ENCODE measurements around the gene GAB3. TPM values are rescaled to one million over a fixed set of nuclear protein-coding genes. Genes with fewer than 3 reads are reported as not detected.

GAB3 gene
- total and polyA plus RNA-seq, 2 experiments from 2014 or later = 0.89 to 1.8 TPM

GRCh38 chrX:154661170-154661569 lies 89.7 kb downstream of the GAB3 start:
- H3K27ac ChIP-seq (ENCODE audit: low read depth) = no peak overlapping the region
- H3K27ac Mint-ChIP-seq = no peak overlapping the region
- no peaks in the 10 kb centered on the region for H3K36me3 ChIP-seq (ENCODE audit: insufficient read depth)
- ATAC-seq (no peak), DNase-seq (ENCODE audit: low spot score) (no peak)
- H3K4me3 Mint-ChIP-seq = no peak overlapping the region
- H3K36me3 Mint-ChIP-seq (ENCODE audit: low read depth) = peaks cover 3% of the 10 kb centered on the region; the same call in 1 of the 3 replicates
- H3K4me2 ChIP-seq = no peak overlapping the region
- no peaks in the 10 kb centered on the region for H3K9me2 ChIP-seq (ENCODE audit: insufficient read depth)
- no peaks in the 10 kb centered on the region for H3K4me1 Mint-ChIP-seq
- no peak overlapping the region for H2AFZ ChIP-seq
- H3K4me1 ChIP-seq (ENCODE audit: insufficient read depth) = no peaks in the 10 kb centered on the region
- no peaks in the 10 kb centered on the region for H3K27me3 ChIP-seq (ENCODE audit: insufficient read depth)
- no peaks in the 10 kb centered on the region for H4K20me1 ChIP-seq (replicated peaks; ENCODE audit: insufficient read depth)
- H3K27me3 Mint-ChIP-seq (ENCODE audit: insufficient read depth, low read depth, poor library complexity) = peaks cover 1% of the 10 kb centered on the region
- H3K79me2 ChIP-seq (replicated peaks; ENCODE audit: insufficient read depth) = no peaks in the 10 kb centered on the region
- H3F3A ChIP-seq (replicated peaks; ENCODE audit: low read depth) = no peaks in the 10 kb centered on the region
- no peak overlapping the region for H3K4me3 ChIP-seq
- H3K9me3 Mint-ChIP-seq = peaks cover 13% of the 10 kb centered on the region; the same call in 2 of the 3 replicates
- no peak for TF ChIP-seq STAT1 (IDR thresholded peaks at IDR 0.05; ENCODE audit: unreplicated experiment)
- no peak for TF ChIP-seq REST (IDR thresholded peaks at IDR 0.05; ENCODE audit: unreplicated experiment)
- TF ChIP-seq ETS1 (IDR thresholded peaks at IDR 0.05) = no peak
- no peak for TF ChIP-seq ZNF114 (CRISPR knock-in tag; IDR thresholded peaks at IDR 0.05)
- TF ChIP-seq ZNF462 (CRISPR knock-in tag; IDR thresholded peaks at IDR 0.05) = no peak
- no peak for TF ChIP-seq POLR2AphosphoS5 (IDR thresholded peaks at IDR 0.05; ENCODE audit: low read depth)
- no peak for TF ChIP-seq EZH2phosphoT487 (IDR thresholded peaks at IDR 0.05; ENCODE audit: unreplicated experiment)
- no peak for TF ChIP-seq ZNF331 (CRISPR knock-in tag; IDR thresholded peaks at IDR 0.05; ENCODE audit: low read depth)
- no peak for TF ChIP-seq CREB1 (CRISPR knock-in tag; IDR thresholded peaks at IDR 0.05; ENCODE audit: low read depth)
- no peak for TF ChIP-seq NANOG (IDR thresholded peaks at IDR 0.05; ENCODE audit: borderline replicate concordance)
- no peak for TF ChIP-seq CTCF (conservative IDR thresholded peaks at IDR 0.05; ENCODE audit: low read depth in 2 of 2)
- TF ChIP-seq EZH2 (IDR thresholded peaks at IDR 0.05; ENCODE audit: low read depth, unreplicated experiment) = no peak
- TF ChIP-seq JUNB (IDR thresholded peaks at IDR 0.05; ENCODE audit: unreplicated experiment) = no peak
